Stimulated activated CD4-positive, alpha-beta T cell treated with anti-CD3 and anti-CD28 coated beads, TNF-alpha, amount 100 ng/mL, for 1 hour (primary cell): ENCODE measurements around the gene SCYL2.

Source experiments
- DNase-seq, 3 donors: peaks; one replicate each; pipeline ENCODE4 v3.0.0-alpha.2; 2020; ENCODE audit warnings: low read depth in 3 of 3, low spot score in 1 of 3

Gene SCYL2

GRCh38 chr12:100371146-100371545 lies 104.2 kb downstream of the SCYL2 start:
- DNase-seq, result no peak

- DNase-seq, result no peak
These were observed 106.1 kb downstream of the SCYL2 start for GRCh38 chr12:100372853-100373640.

GRCh38 chr12:100375038-100375735 lies 108.2 kb downstream of the SCYL2 start:
- no peak for DNase-seq

GRCh38 chr12:100376161-100376560 lies 109.2 kb downstream of the SCYL2 start:
- no peak for DNase-seq

GRCh38 chr12:100381379-100381778 lies 114.4 kb downstream of the SCYL2 start:
- no peak for DNase-seq

GRCh38 chr12:100382338-100382737 lies 115.4 kb downstream of the SCYL2 start:
- DNase-seq, result no peak

GRCh38 chr12:100383586-100384558 lies 116.9 kb downstream of the SCYL2 start:
- no peak for DNase-seq

GRCh38 chr12:100384559-100384935 lies 117.6 kb downstream of the SCYL2 start:
- no peak for DNase-seq

GRCh38 chr12:100388382-100388781 lies 121.4 kb downstream of the SCYL2 start:
- no peak for DNase-seq
